Activated T-cell treated with anti-CD3 and anti-CD28 coated beads, Interleukin-2, amount 50 U/mL, for 24 hours (primary cell): ENCODE data around the gene IFT74.

ENCODE experiments used
- DNase-seq: peaks from one replicate; pipeline ENCODE4 v3.0.0-alpha.2; 2020
- H3K27ac Mint-ChIP-seq: 2 replicates; pipeline ENCODE4 v1.8.0; 2020; ENCODE audit warnings: mild to moderate bottlenecking, mixed read lengths
- H3K27me3 Mint-ChIP-seq: 2 replicates; pipeline ENCODE4 v1.8.0; 2020; ENCODE audit warnings: mixed read lengths
- H3K36me3 Mint-ChIP-seq: 2 replicates; pipeline ENCODE4 v1.8.0; 2020; ENCODE audit warnings: low read depth, mixed read lengths
- H3K4me1 Mint-ChIP-seq: 2 replicates; pipeline ENCODE4 v1.8.0; 2020; ENCODE audit warnings: low read depth, mixed read lengths
- H3K4me3 Mint-ChIP-seq: 2 replicates; pipeline ENCODE4 v1.8.0; 2020; ENCODE audit warnings: mild to moderate bottlenecking, moderate library complexity, mixed read lengths
- H3K9me3 Mint-ChIP-seq: 2 replicates; pipeline ENCODE4 v1.8.0; 2020; ENCODE audit warnings: mixed read lengths

The IFT74 gene

GRCh38 chr9:26950521-26950920 is 5.7 kb upstream of the IFT74 start:
- peaks cover 43% of the 10 kb centered on the region for H3K4me1 Mint-ChIP-seq
- H3K9me3 Mint-ChIP-seq = no peaks in the 10 kb centered on the region
- H3K27me3 Mint-ChIP-seq = peaks cover 6% of the 10 kb centered on the region
- H3K27ac Mint-ChIP-seq = no peak overlapping the region
- no peak overlapping the region for H3K4me3 Mint-ChIP-seq
- no peak for DNase-seq
- H3K36me3 Mint-ChIP-seq = peaks cover 25% of the 10 kb centered on the region

GRCh38 chr9:26951794-26952193 is 4.4 kb upstream of the IFT74 start:
- Mint-ChIP-seq H3K4me1 (peaks cover 46% of the 10 kb centered on the region), H3K36me3 (peaks cover 19% of the 10 kb centered on the region), H3K9me3 (no peaks in the 10 kb centered on the region), H3K27ac (no peak overlapping the region), H3K27me3 (peaks cover 6% of the 10 kb centered on the region), H3K4me3 (no peak overlapping the region)
- no peak for DNase-seq

- Mint-ChIP-seq H3K27ac (peak overlapping the region; percentile 76), H3K4me1 (peaks cover 48% of the 10 kb centered on the region), H3K9me3 (no peaks in the 10 kb centered on the region), H3K4me3 (peak overlapping the region; percentile 3), H3K36me3 (peaks cover 9% of the 10 kb centered on the region), H3K27me3 (peaks cover 6% of the 10 kb centered on the region)
- no peak for DNase-seq
These were observed 2.1 kb upstream of the IFT74 start for GRCh38 chr9:26954050-26954508.

GRCh38 chr9:26955222-26955903 is 849 bp upstream of the IFT74 start:
- Mint-ChIP-seq H3K4me3 (peak overlapping the region; percentile 92), H3K27ac (peak overlapping the region; percentile 96), H3K9me3 (no peaks in the 10 kb centered on the region), H3K4me1 (peaks cover 40% of the 10 kb centered on the region), H3K27me3 (no peaks in the 10 kb centered on the region), H3K36me3 (peaks cover 9% of the 10 kb centered on the region)
- DNase-seq = no peak

GRCh38 chr9:26956860-26957233 is 635 bp downstream of the IFT74 start:
- peaks cover 42% of the 10 kb centered on the region for H3K4me1 Mint-ChIP-seq
- H3K27ac Mint-ChIP-seq = peak overlapping the region; percentile 96
- H3K27me3 Mint-ChIP-seq = no peaks in the 10 kb centered on the region
- H3K9me3 Mint-ChIP-seq = no peaks in the 10 kb centered on the region
- DNase-seq = no peak
- H3K36me3 Mint-ChIP-seq = peaks cover 13% of the 10 kb centered on the region
- peak overlapping the region; percentile 92 for H3K4me3 Mint-ChIP-seq

GRCh38 chr9:26971721-26972120 is 15.5 kb downstream of the IFT74 start:
- H3K4me1 Mint-ChIP-seq = peaks cover 2% of the 10 kb centered on the region
- DNase-seq = no peak
- no peaks in the 10 kb centered on the region for H3K27me3 Mint-ChIP-seq
- no peak overlapping the region for H3K4me3 Mint-ChIP-seq
- H3K27ac Mint-ChIP-seq = no peak overlapping the region
- H3K9me3 Mint-ChIP-seq = peaks cover 8% of the 10 kb centered on the region
- H3K36me3 Mint-ChIP-seq = peaks cover 14% of the 10 kb centered on the region

GRCh38 chr9:26973989-26974388 is 17.8 kb downstream of the IFT74 start:
- H3K36me3 Mint-ChIP-seq = peaks cover 12% of the 10 kb centered on the region
- no peak for DNase-seq
- peaks cover 8% of the 10 kb centered on the region for H3K9me3 Mint-ChIP-seq
- H3K27me3 Mint-ChIP-seq = no peaks in the 10 kb centered on the region
- no peak overlapping the region for H3K4me3 Mint-ChIP-seq
- no peak overlapping the region for H3K27ac Mint-ChIP-seq
- H3K4me1 Mint-ChIP-seq = no peaks in the 10 kb centered on the region

- Mint-ChIP-seq H3K27me3 (no peaks in the 10 kb centered on the region), H3K36me3 (peaks cover 8% of the 10 kb centered on the region), H3K27ac (no peak overlapping the region), H3K9me3 (peaks cover under 1% of the 10 kb centered on the region), H3K4me3 (no peak overlapping the region), H3K4me1 (no peaks in the 10 kb centered on the region)
- no peak for DNase-seq
These were observed 18.7 kb downstream of the IFT74 start for GRCh38 chr9:26974927-26975326.

- Mint-ChIP-seq H3K9me3 (no peaks in the 10 kb centered on the region), H3K36me3 (peaks cover 9% of the 10 kb centered on the region), H3K27me3 (no peaks in the 10 kb centered on the region), H3K4me3 (no peak overlapping the region), H3K27ac (no peak overlapping the region), H3K4me1 (no peaks in the 10 kb centered on the region)
- no peak for DNase-seq
These were observed 19.8 kb downstream of the IFT74 start for GRCh38 chr9:26975728-26976707.

GRCh38 chr9:26983340-26983739 is 27.1 kb downstream of the IFT74 start:
- Mint-ChIP-seq H3K27ac (no peak overlapping the region), H3K4me1 (no peaks in the 10 kb centered on the region), H3K9me3 (no peaks in the 10 kb centered on the region), H3K4me3 (no peak overlapping the region), H3K27me3 (no peaks in the 10 kb centered on the region), H3K36me3 (peaks cover 36% of the 10 kb centered on the region)
- DNase-seq = no peak

GRCh38 chr9:26995810-26996209 is 39.6 kb downstream of the IFT74 start:
- Mint-ChIP-seq H3K36me3 (peaks cover 5% of the 10 kb centered on the region), H3K9me3 (no peaks in the 10 kb centered on the region), H3K27ac (no peak overlapping the region), H3K27me3 (no peaks in the 10 kb centered on the region), H3K4me1 (no peaks in the 10 kb centered on the region), H3K4me3 (no peak overlapping the region)
- DNase-seq = no peak

GRCh38 chr9:27003426-27004077 is 47.3 kb downstream of the IFT74 start:
- no peaks in the 10 kb centered on the region for H3K4me1 Mint-ChIP-seq
- no peaks in the 10 kb centered on the region for H3K27me3 Mint-ChIP-seq
- H3K27ac Mint-ChIP-seq = no peak overlapping the region
- H3K36me3 Mint-ChIP-seq = peaks cover 5% of the 10 kb centered on the region
- no peaks in the 10 kb centered on the region for H3K9me3 Mint-ChIP-seq
- DNase-seq = no peak
- no peak overlapping the region for H3K4me3 Mint-ChIP-seq

GRCh38 chr9:27005491-27005890 is 49.3 kb downstream of the IFT74 start, which contains the start of gene LRRC19:
Gene LRRC19 (minus strand): TSS chr9:27005672. CDS start chr9:26999694, 5,978 bp downstream.
- no peak for DNase-seq
- H3K4me1 Mint-ChIP-seq = no peaks in the 10 kb centered on the region
- no peaks in the 10 kb centered on the region for H3K9me3 Mint-ChIP-seq
- no peak within 1 kb of the TSS for H3K4me3 Mint-ChIP-seq
- H3K36me3 Mint-ChIP-seq = peaks cover 6% of the 10 kb centered on the region
- no peak within 1 kb of the TSS for H3K27ac Mint-ChIP-seq
- H3K27me3 Mint-ChIP-seq = no peaks in the 10 kb centered on the region

- Mint-ChIP-seq H3K36me3 (peaks cover 58% of the 10 kb centered on the region), H3K9me3 (peaks cover 3% of the 10 kb centered on the region), H3K4me1 (no peaks in the 10 kb centered on the region)
These were observed 63.4 kb downstream of the IFT74 start for GRCh38 chr9:27019589-27019988.

More at GRCh38 chr9:27019589-27019988, 63.4 kb downstream of the IFT74 start:
- H3K27me3 Mint-ChIP-seq = no peaks in the 10 kb centered on the region
- no peak for DNase-seq
- no peak overlapping the region for H3K27ac Mint-ChIP-seq
- H3K4me3 Mint-ChIP-seq = no peak overlapping the region
